GM19099 (cell line): ENCODE results near the gene DPYSL4.

ENCODE experiments used
- POLR2A ChIP-seq: IDR thresholded peaks from 3 replicates; pipeline ENCODE4 v1.6.1; 2011; ENCODE audit warnings: low read depth; ENCODE audit not compliant: insufficient read length; ENCODE audit errors: extremely low read depth

The DPYSL4 gene

DNA sequence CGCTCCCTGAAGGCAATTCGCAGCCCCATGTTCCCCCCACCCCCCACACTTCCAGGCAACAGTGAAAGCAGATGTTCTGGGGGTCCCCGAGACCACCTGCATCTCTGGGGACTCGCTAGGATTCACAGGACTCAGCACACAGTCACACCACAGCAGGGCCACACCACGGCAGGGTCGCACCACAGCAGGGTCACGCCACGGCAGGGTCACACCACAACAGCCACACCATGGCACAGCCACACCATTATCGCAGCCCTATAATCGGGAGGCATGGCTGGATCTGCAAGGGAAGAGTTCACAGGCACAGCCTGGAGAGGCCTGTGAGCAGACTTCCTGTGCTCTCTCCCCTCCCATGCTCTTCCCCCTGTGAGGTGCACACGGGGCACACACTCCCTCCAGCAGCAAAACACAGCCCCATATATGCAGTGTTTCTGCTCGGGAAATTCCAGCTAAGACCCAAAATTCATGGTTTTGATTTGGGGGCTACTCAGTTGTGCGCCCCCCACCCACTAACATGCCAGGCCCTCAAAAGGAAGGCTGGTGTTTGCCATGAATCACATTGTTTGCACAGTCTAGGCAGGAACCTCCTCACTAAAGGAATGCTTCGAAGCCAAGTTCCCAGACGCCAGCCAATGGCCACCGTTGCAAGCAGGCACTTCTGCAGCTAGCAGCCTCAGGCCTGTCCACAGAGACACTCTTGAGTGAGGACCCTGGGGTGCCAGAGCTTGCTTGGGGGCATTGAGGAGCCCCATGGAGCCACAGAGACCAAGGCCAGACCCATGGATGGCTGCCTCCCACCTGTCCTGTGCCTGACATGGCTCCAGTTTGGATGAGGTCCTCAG lies 7.0 kb upstream of the DPYSL4 start:
- no peak for TF ChIP-seq POLR2A

DNA sequence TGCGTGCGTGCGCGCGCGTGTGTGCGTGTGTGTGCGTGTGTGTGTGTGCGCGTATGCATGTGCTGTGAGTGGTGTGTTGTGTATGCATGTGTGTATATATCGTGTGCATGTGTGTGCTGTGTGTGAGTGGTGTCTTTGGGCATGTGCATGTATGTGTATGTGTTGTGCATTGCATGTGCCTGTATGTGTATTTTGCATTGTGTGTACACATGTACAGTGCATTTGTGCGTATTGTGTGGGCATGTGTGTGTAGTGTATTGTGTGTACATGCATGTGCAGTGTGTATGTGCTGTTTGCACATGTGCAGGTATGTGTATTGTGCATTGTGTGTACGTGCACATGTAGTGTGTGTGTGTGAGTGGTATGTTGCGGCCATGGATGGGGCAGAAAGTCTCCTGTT lies 6.0 kb upstream of the DPYSL4 start:
- no peak for TF ChIP-seq POLR2A

DNA sequence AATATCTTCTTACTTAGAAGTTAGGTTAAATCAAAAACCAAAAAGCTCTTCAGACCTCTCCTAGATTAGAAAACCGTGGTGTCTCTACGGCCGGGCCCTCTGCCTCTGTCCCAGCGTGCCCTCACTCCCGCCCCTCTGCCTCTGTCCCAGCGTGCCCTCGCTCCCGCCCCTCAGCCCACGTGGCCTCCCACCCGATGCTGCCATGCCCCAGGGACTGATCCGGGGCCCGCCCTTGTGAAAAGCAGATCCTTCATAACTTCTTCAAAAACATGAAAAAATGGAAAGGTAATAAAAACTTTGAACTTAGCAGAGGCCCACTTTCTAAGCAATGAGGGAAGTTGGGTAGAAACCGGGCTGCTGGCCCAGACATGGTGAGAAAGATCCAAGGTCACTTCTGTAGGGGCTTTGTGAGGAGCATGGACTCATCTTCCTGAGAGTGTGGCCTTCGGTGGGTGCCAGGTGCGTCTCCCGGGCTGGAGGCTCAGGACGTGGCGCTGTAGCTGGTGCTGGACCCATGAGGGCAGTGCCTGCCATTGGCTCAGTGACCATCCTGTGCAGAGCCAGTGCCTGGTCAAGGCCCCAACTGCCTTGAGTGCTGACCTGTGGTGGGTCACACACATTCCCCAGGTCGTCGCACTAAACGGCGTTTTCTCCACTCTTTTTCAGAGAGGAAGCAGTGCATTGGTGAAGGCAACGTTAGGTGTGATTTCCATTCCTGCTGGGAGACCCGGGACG lies 4.9 kb upstream of the DPYSL4 start:
- TF ChIP-seq POLR2A = no peak

DNA sequence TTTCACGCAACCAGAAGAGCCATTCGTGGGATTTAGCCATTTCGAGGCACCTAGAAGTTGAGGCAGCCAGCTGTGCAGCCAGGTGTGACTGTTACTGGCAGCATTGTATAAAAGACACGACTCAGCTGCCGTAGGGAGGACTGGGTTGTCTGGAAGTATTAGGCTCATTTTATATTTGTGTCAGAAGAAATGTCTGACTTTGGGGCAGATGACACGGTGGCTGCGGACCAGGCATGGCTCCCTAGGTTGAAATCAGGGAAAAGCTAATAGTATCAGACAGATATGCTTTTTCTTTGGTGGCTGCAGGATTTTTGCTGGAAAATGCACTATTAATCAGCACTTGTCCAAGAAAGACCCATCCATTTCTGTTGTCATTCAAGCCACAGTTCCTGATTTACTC lies 4.2 kb upstream of the DPYSL4 start:
- TF ChIP-seq POLR2A = no peak

DNA sequence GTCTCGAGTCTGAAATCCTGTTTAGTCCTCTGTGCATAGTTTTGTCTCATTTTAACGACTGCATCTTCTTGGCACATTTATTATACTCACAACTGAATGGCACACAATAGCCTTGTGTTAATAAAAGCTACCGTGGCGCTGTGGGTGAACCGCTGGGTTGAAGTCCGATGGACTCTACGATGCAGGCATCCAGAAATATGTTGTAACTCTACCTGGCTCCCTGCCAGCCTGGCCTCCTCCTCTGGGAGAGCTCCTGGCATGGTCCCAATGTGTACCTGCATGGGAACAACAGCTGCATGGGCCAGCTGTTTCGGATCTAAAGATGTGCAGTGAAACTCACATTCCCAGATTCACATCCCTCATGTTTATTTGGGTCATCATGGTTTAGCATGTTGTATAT lies 3.7 kb upstream of the DPYSL4 start:
- no peak for TF ChIP-seq POLR2A

DNA sequence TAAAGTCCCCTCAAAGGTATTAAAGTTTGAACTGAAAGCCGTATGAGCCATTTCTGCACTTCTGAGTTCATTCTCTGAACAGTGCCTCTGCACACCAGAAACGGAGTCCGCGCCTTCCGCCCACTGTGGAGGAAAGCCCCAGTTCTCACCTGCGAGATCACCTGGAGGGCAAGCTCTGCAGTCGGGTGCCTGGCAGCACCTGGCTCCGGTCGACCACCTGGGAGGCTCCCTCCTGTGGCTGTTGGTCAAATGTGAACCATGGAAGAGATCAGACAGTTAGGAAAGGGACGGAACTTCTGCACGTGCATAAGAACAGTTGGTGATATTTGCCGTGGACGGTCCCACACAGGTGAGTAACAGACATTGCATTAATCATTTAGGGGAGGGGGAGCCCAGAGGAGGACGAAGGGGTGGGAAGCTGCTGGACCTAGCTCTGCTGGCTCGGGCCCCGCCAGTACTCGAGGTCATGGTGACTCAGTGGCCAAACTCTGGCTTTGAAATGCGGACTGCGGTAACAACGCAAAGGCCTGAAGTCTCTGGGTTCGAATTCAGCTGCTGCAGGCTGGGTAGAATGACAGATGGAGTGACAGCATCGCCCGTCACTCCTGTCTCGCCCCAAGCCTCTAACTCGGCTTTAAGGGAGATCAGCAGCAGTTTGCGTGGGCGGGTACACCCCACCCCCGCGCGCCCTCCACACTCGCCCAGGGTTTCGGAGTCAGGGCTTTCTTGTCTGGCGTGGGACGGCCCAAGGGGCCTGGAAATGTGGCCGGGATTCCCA lies 1.7 kb upstream of the DPYSL4 start:
- no peak for TF ChIP-seq POLR2A

DNA sequence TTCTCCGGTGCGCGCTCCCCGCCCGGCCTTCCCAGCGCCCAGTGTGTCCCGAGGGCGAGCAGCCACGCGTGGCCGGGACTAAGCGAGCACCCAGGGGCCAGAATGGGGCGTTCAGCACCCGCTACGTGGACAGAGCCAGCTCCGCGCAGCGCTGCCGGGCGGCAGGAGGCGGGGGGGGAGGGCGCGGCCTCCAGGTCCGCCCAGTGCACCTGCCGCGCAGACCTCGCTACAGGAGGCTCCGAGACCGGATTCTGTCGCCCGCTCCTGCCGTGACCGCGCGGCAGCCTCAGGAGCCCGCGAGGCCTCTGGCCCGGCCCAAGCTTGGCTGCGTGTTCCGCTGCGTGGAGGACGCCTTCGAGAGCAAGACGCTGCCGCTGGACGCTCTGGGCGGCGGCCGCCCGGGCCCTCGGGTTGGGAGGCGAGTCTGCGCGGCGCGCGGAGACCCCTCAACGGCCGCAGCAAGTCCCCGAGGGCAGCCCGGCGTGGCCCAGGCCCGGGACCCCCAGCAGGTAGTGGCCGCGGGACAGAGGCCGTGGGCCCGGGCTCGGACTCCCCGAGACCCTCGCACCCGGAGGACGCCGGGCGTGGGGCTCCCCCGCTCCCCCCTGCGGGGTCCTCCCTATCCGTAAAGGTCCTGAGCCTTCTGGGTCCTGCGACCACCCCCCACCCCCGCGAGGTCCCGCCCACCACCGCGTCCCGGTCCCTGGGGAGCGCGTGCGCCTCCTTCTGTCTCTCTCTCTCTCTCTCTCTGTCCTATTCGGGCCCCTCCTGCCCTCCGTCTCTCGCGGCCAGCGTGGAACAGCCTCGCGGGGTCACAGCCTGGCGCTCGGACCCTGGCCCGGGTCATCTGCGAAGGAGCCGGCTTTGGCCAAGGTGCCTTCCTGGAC lies 904 bp upstream of the DPYSL4 start:
- TF ChIP-seq POLR2A = no peak

DNA sequence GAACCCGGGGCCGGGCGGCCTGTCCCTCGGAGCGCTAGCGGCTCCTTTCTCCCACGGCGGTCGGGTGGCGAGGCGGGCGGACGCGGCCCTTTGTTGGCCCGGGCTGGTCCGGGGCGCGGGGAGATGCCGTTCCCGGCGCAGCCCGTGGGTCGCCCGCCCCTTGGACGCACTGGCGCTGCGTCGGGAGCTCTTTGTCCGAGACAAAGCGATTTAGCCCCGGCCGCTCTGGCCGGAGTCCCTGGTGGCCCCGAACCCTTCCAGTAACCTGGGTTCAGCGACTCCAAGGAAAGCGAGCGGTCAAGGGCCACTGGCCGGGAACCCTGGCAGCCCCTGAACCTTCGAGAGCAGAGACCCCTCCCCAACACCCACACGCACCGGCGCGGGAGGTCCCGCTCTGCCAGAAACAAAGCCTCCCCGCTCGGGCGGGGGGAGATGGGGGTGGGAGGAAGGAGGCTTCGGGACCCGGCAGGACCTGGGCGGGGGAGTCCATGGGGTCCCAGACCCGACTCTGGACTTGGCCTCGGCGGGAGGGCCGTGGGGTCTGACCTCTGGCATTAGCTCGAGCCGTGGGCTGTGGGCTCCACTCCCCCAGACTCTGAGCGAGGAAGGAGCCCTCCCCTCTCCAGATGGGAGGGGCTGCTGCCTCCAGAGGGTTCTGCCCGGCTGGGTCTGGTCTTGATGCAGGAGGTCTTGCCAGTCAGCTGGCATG lies 836 bp downstream of the DPYSL4 start:
- TF ChIP-seq POLR2A = no peak

DNA sequence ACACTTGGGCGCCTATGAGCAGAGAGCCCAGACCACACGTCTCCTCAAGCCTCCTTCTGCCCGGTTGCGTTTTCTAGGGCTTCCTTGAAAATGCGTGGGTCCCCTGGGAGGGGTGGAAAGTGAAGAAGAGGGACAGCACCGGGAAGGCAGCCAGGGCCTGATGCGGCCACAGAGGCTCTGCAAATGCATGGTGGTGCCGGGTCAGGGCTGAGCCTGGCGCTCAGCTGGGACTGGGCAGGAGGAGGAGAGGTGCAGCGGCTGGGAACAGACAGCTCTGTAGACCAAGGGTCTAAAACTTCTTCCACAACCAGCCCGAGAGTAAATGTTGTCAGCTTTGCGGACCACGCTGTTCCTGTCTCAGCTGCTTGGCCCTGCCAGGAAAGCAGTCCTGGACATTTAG lies 1.6 kb downstream of the DPYSL4 start:
- TF ChIP-seq POLR2A = no peak

DNA sequence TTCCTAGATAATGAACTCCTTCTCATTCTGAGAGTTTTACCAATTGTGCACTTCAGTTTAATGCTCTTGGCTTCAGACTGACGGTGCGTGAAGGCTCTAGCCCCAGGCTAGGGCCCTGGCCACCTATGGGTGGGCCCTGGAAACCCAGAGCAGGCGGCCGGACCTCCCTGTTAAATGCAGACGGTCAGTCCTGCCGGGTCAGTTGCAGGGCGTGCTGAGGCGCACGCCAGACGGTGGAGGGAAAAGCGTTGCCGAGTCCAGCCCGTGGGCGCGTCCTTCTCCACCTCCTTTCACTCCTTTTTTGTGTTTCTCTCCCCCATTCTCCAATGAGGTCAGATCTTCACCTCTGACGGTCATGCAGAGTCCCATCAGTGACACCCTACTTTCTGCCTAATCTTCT lies 2.3 kb downstream of the DPYSL4 start:
- TF ChIP-seq POLR2A = no peak

DNA sequence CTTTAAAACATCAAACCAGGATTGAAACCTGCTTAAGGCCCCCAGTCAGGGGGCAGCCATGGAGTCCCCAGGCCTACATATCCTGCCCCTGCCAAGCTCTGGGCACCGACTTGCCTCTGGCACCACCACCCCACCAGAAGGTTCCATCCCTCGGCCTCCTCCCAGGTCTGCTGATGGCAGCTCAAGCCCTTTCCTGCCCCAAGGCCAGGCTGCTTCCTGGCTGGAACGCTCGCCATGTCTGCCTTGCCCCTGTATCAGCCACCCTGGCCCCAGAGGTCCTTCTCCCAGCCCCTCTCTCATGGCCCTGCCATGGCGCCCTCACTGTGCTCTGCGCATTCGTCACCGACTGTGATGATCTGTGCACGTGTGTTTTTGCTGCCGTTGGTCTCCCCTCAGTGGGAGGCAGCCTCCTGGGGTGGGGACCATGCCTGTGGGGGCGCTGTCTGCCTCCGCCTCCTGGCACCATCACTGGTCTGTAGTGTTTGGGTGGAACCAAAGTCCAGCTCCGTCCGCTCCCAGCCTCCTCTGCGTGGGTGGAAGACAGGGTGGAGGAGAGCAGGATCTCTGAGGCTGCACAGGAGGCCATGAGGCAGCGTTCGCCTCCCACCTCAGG lies 3.2 kb downstream of the DPYSL4 start:
- TF ChIP-seq POLR2A = no peak

DNA sequence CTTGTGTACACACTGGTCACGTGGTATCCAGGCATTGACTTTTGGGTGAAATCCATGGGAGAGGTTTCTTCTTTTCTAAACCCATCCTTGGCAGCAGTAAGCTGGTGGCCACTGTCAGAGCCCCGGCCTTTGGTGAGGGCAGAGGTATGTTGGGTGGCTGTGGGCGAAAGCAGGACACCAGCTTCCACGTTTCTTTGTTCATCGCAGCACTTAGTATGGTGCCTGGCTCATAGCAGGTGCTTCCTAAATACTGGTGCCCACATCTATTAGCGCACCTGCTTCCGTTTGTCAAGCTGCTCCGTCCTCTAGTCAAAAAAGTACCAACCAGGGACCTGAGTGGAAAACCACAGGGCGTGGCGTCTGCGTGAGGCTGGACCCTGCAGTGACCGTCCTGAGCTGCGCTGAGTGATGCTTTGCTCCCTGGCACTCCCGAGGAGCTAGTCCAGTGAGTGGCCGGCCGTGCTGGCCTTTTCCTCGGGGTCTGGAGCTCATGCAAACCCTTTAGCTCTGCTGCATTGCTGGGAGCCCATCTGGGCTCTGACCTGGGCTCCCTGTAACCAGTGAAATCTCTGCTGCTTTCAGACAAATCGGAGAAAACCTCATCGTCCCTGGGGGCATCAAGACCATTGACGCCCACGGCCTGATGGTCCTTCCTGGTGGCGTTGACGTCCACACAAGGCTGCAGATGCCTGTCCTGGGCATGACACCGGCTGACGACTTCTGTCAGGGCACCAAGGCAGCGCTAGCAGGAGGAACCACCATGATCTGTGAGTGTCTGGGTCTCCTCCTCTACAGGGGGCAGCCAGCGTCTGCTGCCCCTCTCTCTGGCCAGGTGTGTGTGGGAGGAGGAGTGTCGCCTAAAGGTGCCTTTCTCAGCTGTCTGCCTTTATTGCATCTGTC lies 5.6 kb downstream of the DPYSL4 start:
- no peak for TF ChIP-seq POLR2A
